GM19452 (cell line): ENCODE data around the gene AZIN2.
"Not testable (repeated sequence)": the region's sequence is repeated elsewhere in the genome, so short reads cannot be mapped to it uniquely, and the experiment has no call there.

Experiments
- ATAC-seq: cut with Tn5 transposase; IDR thresholded peaks from one replicate; pipeline ENCODE4 v1.9.1; 2021; ENCODE audit not compliant: unreplicated experiment

AZIN2 gene

DNA sequence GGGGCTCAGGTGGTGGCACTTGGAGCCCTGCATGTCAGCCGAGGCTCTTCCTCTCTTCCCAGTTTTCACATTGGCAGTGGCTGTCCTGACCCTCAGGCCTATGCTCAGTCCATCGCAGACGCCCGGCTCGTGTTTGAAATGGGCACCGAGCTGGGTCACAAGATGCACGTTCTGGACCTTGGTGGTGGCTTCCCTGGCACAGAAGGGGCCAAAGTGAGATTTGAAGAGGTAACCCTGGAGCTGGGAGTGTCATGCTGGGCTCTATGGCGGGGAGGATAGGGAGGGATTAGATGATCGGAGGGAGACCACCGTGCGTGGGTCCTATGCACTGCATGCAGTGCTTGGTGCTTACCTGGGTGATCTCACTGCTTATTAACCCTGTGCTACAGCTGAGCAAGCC lies 13.5 kb downstream of the AZIN2 start:
- ATAC-seq = no peak

DNA sequence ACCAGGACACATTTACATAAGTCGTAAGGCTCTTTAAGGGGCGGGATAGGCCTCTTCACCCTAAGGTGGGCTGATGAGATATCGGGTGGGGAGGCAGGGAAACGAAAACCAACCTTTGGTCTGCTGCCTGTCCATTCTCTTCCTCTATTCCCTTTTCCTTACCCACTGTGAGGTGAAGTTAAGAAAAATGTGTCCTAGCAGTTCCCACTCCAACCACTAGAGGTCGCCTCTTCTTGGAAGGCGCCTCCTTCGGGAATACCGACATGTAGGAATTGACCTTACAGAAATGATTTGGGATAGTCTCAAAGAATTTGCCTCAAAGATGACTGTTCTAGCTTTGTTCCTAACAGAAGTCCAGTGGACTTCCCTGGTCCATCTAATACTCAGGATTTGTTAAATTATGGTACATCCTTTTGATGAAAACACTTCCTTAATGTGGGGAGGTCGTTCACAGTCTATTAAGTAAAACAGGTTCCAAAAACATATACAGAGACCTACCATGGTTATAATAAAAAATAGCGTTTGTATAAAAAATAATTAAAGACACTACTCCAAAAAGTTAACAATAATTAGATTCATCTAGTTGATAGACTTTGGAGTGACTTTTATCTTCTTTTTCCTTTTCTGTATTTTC lies 14.1 kb downstream of the AZIN2 start:
- ATAC-seq = no peak

DNA sequence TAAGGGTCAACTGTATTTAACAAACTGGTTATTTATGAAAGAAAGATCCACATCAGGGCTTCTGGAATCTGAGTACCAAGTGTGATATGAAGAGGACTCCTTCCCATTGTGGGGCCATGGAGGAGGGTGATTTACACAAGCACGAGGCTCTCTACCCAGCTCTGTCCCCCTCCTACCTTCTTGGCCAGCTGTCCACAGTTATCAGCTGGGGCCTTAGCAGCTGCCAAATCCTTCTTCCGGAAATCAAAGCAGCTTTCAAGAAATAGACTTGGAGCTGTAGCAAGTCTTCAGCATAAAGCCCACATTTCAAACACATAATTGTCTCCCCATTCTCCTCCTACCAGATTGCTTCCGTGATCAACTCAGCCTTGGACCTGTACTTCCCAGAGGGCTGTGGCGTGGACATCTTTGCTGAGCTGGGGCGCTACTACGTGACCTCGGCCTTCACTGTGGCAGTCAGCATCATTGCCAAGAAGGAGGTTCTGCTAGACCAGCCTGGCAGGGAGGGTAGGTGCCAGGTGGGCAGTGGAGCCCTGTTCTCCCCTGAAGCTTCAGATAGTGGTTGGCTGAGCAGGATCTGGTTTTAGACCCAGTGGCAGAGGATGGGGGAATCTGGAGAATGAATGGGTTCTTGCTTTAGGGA lies 15.5 kb downstream of the AZIN2 start:
- ATAC-seq = no peak

GRCh38 chr1:33097137-33097611 lies 16.2 kb downstream of the AZIN2 start:
- no peak for ATAC-seq

- ATAC-seq = no peak
Measured at GRCh38 chr1:33097762-33098161, 16.8 kb downstream of the AZIN2 start.

GRCh38 chr1:33098371-33098770 lies 17.4 kb downstream of the AZIN2 start:
- no peak for ATAC-seq

DNA sequence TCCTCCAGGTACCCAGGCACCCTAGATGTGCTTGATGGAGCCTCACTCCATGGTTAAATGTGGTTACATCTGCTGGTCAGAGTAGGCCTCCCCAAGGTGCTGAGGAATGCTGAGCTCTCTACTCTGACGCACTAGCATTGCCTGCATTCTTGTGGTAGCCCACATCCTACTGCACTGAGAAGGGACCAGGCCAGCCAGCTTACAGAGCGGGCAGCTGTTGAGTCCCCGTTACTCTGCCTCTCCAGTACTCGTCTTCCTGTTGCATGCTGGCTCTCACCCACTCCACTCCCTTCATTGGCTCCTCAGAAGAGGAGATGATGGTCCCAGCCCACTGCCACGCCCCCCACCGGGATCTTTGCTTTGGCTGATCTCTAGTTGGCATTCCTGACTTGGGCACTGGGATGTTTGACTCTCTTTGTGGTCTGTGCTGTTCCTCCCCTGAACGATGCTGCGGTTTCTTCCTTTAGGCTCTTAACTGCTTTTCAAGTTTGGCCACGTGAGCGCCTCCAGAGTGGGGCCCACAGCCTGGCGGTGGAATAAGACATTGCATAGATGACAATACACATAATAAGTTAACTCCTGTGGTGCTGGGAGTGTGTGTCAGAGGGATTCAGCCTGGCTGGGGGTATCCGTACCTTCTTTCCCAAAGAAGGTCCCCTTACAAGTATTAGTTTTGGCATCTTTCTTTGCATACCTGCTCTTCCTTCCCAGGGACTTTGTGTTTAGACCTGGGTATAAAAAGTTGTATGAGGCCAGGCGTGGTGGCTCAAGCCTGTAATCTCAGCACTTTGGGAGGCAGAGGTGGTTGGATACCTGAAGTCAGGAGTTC lies 18.6 kb downstream of the AZIN2 start:
- ATAC-seq = peak; percentile 85

GRCh38 chr1:33100119-33100415 lies 19.1 kb downstream of the AZIN2 start:
- ATAC-seq = not testable (repeated sequence)

- ATAC-seq = no peak
Measured at GRCh38 chr1:33110477-33110876, 29.5 kb downstream of the AZIN2 start.

DNA sequence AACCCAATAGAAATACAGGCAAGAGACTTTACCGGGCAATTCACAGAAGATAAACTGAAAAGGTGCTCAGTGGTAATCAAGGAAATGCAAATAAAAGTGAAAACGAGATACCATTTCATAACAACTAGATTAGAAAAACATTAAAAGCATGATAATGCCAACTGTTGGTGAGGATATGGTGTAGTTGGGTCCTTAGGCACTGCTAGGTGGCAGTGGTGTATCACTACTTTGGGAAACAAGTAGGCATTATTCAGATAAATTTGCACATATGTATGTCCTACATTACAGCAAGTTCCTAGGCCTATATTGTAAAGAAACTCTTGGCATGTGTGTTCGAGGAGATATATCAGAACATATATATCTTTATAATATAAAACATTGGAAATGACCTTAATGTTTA lies 31.0 kb downstream of the AZIN2 start:
- no peak for ATAC-seq

DNA sequence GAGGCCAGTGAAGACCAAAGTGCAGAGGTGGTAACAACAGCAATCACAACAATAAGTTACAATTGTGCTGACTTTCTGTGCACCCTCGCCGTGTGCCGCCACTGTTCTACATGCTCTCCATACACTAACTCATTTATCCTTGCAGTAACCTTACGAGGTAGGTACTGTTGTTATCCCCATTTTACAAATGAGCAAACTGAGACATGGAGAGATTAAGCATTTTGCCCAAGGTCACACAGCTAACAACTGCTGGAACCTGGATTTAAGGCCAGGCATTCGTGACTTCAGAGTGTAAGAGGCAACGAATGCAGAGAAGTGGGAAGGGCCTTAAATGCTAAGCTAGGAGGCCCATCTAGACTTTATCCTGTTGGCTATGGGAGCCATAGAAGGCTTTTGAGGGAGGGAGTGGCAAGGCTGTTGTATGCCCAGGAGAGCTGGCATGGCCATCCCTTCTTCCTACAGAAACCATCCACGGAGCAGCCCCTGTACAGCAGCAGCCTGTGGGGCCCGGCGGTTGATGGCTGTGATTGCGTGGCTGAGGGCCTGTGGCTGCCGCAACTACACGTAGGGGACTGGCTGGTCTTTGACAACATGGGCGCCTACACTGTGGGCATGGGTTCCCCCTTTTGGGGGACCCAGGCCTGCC lies 36.6 kb downstream of the AZIN2 start:
- no peak for ATAC-seq

- no peak for ATAC-seq
Measured at GRCh38 chr1:33118274-33118673, 37.3 kb downstream of the AZIN2 start.

GRCh38 chr1:33119050-33119449 lies 38.1 kb downstream of the AZIN2 start:
- no peak for ATAC-seq

DNA sequence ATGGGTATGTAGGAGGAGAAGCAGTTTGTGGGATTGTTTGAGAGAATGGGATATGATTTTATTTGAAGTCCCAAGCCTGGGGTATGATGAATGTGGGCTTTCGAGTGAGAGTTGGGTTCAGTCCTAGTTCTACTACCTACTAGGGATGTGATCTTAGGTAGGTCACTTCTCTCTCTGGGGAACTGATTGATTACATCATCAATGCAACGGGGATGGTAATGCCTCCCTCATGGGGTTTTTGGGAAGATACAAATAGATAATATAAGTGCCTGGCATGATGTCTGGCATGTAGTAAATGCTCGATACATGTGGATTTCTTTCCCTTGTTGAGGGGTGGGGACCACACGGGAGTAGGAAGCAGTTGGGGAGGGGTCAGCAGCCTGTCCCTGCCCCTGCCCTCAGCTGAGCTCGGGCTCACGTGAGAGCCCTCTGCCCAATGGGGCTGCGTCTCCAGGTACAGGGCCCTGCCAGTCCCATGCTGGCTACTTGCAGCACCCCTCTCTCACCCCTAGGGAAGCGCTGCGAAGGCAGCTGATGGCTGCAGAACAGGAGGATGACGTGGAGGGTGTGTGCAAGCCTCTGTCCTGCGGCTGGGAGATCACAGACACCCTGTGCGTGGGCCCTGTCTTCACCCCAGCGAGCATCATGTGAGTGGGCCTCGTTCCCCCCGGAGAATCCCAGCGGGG lies 38.7 kb downstream of the AZIN2 start:
- no peak for ATAC-seq

DNA sequence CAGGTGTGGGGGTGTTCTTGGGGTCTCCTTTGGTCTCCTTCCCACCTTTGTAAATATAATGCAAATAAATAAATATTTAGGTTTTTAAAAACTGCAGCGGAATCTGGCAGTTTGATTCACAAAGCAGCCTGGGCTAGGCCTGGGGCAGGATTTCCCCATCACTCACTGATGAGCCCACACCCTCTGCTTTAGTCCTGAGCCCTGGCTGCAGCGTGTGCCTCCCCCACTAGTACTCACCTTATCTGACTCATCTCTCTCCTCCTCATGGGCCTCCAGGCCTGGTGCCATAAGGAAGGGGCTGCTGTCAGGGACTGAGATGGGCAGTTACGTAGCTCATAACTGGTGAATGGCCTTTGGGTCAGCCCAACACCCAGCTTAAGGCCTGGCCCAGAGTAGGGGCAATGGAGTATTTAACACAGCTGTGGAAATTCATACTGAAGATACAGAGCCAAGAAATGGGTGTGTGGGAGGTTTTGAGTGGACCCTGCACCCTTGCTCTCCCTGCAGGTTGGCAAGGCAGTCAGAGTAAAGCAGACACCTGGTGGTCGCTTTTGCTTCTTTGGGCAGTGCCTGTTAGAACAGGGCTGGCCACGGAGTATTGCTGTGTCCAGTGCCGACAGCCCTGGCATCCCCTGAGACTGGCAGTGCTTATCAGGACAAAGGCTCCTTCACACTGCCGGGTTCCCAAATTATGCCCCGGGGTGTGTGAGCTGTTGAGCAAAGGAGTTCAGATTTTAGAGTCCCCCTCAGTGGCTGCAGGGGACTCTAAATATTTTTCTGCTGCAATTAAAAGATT lies 39.7 kb downstream of the AZIN2 start:
- ATAC-seq = no peak

DNA sequence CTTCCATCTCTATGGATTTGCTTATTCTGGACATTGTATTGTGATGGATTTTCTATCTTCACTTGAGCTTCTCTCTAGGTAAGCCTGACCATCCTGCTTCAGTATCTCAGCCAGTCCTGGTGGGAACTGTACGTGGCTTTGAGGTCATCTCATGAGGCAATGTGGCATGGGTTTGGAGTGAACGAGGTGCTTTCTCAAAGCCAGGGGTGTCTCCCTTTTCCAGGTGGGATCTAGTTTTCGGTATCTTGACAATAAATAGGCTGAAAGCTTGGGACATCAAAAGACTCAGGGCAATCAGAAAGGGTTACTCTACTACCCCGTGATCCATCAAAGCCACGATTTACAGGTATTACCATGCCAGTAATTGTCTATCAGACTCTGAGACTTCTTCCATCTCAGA lies 40.8 kb downstream of the AZIN2 start:
- ATAC-seq = no peak

DNA sequence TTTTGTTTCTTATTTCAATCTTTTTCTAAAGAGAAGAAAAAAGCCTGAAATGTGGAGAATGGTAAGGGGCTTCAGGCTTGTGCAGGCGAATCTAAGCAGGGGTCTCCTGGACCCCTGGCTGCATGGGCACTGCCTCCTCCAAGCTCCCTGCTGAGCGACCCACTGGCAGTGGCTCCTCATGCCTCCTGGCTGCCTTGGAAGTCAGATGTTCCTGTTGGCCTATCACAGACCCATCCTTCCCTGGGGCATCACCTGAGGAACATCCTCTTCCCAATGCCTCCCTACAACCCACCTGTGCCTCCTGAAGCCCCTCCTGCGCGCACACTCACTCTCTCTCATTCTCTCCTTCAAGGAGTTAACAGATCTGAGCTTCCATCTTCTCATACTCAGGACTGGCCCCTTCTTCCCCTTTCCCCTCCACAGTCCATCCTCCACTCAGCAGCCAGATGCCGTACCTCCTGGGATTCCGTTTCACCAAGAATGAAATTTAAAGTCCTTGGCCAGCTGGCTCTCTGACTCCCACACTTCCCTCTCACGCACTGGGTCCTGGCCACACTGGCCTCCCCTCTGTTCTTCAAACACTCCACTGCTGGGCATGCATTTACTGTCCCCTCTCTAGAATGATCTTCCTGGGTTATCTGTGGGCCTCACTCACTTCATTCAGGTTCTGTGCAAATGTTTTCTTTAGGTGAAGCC lies 41.7 kb downstream of the AZIN2 start:
- ATAC-seq = no peak

DNA sequence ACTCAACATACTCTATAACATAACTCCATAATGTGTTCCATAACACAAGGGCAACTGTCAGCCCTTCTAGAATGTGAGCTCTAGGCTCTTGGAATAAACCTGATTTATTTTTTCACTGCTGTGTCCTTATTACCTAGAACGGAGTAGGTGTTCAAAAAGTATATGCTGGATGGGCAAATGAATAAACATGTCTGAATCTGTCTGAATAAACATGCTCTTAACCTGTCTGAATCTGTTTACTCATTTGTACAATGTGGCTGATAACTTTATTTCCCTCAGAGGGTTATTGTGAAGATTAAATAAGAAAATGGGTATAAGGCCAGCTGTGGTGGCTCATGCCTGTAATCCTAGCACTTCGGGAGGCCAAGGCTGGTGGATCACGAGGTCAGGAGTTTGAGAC lies 42.3 kb downstream of the AZIN2 start:
- no peak for ATAC-seq

DNA sequence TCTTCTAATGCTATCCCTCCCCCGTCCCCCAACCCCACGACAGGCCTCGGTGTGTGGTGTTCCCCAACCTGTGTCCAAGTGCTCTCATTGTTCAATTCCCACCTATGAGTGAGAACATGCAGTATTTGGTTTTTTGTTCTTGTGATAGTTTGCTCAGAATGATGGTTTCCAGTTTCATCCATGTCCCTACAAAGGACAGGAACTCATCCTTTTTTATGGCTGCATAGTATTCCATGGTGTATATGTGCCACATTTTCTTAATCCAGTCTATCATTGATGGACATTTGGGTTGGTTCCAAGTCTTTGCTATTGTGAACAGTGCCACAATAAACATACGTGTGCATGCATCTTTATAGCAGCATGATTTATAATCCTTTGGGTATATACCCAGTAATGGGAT lies 43.7 kb downstream of the AZIN2 start:
- not testable (repeated sequence) for ATAC-seq
